GM12891 (cell line): Measurements from ENCODE around the gene AATK.

Experiments
- PAX5 ChIP-seq: IDR thresholded peaks from 2 replicates; pipeline ENCODE4 v1.6.1; 2011; ENCODE audit warnings: low read length, moderate library complexity, mild to moderate bottlenecking; ENCODE audit not compliant: insufficient read depth, severe bottlenecking
- POLR2A ChIP-seq: IDR thresholded peaks from 2 replicates; pipeline ENCODE4 v1.6.1; 2011; ENCODE audit warnings: low read depth, low read length, control low read depth
- POLR2AphosphoS5 ChIP-seq: IDR thresholded peaks from 2 replicates; pipeline ENCODE4 v1.6.1; 2011; ENCODE audit warnings: low read depth, low read length, control low read depth
- SPI1 ChIP-seq: IDR thresholded peaks from 2 replicates; pipeline ENCODE4 v1.6.1; 2011; ENCODE audit warnings: low read depth, low read length, control low read depth
- TAF1 ChIP-seq: IDR thresholded peaks from 2 replicates; pipeline ENCODE4 v1.6.1; 2011; ENCODE audit warnings: low read depth, low read length, control low read depth

- no peak for TF ChIP-seq POLR2A
- no peak for TF ChIP-seq POLR2AphosphoS5
- TF ChIP-seq TAF1: no peak
- TF ChIP-seq SPI1: no peak
- TF ChIP-seq PAX5: no peak
Measured at GRCh38 chr17:81135505-81136278, 30.3 kb downstream of the AATK start.
